Bronchial epithelial cell (primary cell): ENCODE results near the gene TMCO4. TPM values are rescaled to one million over a fixed set of nuclear protein-coding genes. Genes with fewer than 3 reads are reported as not detected.
"Not testable (repeated sequence)": the region's sequence is repeated elsewhere in the genome, so short reads cannot be mapped to it uniquely, and the experiment has no call there.

Experiments
- DNase-seq: peaks from one replicate; pipeline ENCODE4 v3.0.0-alpha.2; 2010; ENCODE audit warnings: low read depth
- FAIRE-seq: peaks from 2 replicates; lab custom pipeline; 2011; peaks lifted over from hg19 to GRCh38; lab: Jason Lieb, UNC
- H3K27me3 ChIP-seq: 2 replicates; pipeline ENCODE4 v1.5.1; 2011; ENCODE audit warnings: low read length; ENCODE audit not compliant: control insufficient read depth, insufficient read depth
- H3K36me3 ChIP-seq: 2 replicates; pipeline ENCODE4 v1.5.1; 2011; ENCODE audit warnings: low read length; ENCODE audit not compliant: control insufficient read depth, insufficient read depth
- H3K4me3 ChIP-seq: 2 replicates; pipeline ENCODE4 v1.5.1; 2011; ENCODE audit warnings: mild to moderate bottlenecking, low read depth, low read length, control low read depth
- total RNA-seq: library from RNA; depleted of rRNA; stranded (reverse); fragments of >200 nt; gene quantifications from 2 replicates; pipeline ENCODE4 v1.2.1, GENCODE V29; 2014
- TF ChIP-seq, protein P1 (sequence below): IDR thresholded peaks from 2 replicates; pipeline ENCODE4 v1.5.1; 2011; ENCODE audit warnings: mild to moderate bottlenecking, moderate library complexity, low read length, control low read depth, inconsistent platforms; ENCODE audit not compliant: insufficient read depth, severe bottlenecking

The TMCO4 gene
- total RNA-seq, 1 donor from 2014 or later, result 2.6 TPM

DNA sequence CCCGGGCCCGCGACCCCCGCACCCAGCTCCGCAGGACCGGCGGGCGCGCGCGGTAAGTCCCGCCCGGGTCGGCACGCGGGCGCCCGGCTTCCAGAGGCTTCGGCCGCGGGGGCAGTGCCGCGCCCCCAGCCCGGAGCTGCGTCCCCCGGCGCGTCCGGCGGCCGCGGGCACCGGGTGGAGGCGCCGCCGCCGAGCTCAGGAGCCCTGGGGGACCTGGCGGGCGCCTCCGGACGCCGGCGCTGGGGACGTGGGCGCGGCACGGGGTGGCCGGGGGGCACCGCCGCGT, 155.4 kb downstream of the TMCO4 start:
- DNase-seq (no peak), FAIRE-seq (no peak)
- TF ChIP-seq, protein P1, sequence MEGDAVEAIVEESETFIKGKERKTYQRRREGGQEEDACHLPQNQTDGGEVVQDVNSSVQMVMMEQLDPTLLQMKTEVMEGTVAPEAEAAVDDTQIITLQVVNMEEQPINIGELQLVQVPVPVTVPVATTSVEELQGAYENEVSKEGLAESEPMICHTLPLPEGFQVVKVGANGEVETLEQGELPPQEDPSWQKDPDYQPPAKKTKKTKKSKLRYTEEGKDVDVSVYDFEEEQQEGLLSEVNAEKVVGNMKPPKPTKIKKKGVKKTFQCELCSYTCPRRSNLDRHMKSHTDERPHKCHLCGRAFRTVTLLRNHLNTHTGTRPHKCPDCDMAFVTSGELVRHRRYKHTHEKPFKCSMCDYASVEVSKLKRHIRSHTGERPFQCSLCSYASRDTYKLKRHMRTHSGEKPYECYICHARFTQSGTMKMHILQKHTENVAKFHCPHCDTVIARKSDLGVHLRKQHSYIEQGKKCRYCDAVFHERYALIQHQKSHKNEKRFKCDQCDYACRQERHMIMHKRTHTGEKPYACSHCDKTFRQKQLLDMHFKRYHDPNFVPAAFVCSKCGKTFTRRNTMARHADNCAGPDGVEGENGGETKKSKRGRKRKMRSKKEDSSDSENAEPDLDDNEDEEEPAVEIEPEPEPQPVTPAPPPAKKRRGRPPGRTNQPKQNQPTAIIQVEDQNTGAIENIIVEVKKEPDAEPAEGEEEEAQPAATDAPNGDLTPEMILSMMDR, result no peak
- Histone ChIP-seq H3K27me3 (no peaks in the 10 kb centered on the region), H3K36me3 (no peaks in the 10 kb centered on the region), H3K4me3 (peak overlapping the region; percentile 86)

DNA sequence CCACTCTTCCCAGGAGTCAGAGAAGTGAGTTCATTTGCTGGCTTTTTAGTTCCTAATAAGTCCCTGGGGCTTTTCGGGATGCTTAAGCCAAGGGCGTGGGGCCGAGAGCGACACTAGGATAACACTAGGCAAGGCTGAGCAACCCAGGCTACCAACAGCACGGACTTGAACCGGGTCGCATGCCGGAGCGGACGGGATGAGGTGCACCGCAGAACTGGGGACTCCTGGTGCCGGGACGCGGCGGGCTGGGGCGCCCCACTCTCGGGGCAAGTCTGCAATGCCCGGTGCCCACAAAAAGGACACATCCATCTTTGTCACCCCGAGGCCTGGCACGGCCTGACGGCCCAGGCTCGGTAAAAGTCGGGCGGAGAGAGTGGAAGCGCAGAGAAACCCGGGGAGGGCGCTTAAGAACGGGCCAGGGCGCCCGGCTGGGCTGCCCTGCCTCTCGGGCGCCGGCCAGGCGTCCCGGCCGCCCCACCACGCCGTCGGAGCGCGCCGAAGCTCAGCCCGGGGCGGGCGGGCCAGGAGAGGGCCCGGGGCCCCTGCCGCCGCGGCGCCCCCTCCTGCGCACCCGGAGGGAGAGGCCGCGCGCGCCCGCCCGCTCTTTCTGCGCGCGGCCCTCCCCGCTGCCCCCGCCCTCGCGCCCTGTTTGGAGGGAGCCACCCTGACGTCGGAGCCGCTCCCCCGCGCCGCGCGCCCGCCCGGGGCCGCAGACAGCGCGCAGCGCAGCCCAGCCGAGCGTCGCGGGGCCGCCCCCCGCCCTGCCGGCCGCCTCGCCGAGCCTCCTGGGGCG, 155.9 kb downstream of the TMCO4 start, which contains the start of gene NBL1:
Gene NBL1, plus strand, starts transcription at position 710 of the 793 bp plus-strand sequence. CDS start 10,720 bp downstream, outside the sequence.
- H3K36me3 ChIP-seq, result no peaks in the 10 kb centered on the region
- FAIRE-seq, result no peak
- DNase-seq, result peak; percentile 26
- H3K4me3 ChIP-seq, result peak within 1 kb of the TSS; percentile 86
- TF ChIP-seq, protein P1, result no peak
- no peaks in the 10 kb centered on the region for H3K27me3 ChIP-seq

GRCh38 chr1:19643121-19643520, 156.6 kb downstream of the TMCO4 start:
- DNase-seq (peak; percentile 83), FAIRE-seq (no peak)
- peak overlapping the region; percentile 86 for H3K4me3 ChIP-seq

GRCh38 chr1:19640363-19641316, 159.1 kb downstream of the TMCO4 start:
- FAIRE-seq (no peak), DNase-seq (peak; percentile 85)
- TF ChIP-seq, protein P1, result peak; percentile 29
- Histone ChIP-seq H3K27me3 (no peaks in the 10 kb centered on the region), H3K36me3 (no peaks in the 10 kb centered on the region), H3K4me3 (no peak overlapping the region)

More at GRCh38 chr1:19643121-19643520, 156.6 kb downstream of the TMCO4 start:
- TF ChIP-seq, protein P1, result peak; percentile 47
- no peaks in the 10 kb centered on the region for H3K36me3 ChIP-seq
- H3K27me3 ChIP-seq, result no peaks in the 10 kb centered on the region

DNA sequence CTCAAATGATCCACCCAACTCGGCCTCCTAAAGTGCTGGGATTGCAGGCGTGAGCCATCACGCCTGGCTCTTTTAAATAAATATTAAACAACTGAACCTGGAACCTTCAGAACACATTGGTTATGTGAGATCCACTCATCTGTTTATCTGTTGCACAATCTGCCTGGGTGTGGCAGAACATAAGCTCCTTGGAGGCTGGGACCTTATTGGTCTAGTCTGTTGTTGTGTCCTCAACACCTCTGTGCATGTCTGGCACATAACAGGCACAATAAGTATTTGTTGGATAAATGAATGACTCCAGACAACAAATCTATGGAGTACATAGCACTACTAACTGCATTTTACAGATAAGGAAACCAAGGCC, 159.7 kb downstream of the TMCO4 start:
- no peaks in the 10 kb centered on the region for H3K36me3 ChIP-seq
- H3K27me3 ChIP-seq, result no peaks in the 10 kb centered on the region
- TF ChIP-seq, protein P1, result no peak
- peak; percentile 93 for DNase-seq
- no peak overlapping the region for H3K4me3 ChIP-seq
- no peak for FAIRE-seq

DNA sequence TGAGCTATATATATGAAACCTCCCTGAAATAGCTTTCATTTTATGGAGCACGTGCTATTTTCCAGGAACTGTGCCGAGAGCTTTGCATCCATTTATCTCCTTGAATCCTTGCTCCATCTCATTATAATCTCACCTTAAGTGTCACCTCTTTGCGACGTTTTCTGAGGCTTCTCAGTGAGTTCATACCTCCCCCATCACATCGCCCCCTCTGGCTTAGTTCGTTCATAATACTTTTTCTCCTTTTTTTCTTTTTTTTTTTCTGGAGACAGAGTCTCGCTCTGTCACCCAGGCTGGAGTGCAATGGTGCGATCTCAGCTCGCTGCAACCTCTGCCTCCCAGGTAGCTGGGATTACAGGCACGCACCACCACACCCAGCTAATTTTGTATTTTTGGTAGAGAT, 160.5 kb downstream of the TMCO4 start:
- FAIRE-seq, H3K36me3 ChIP-seq, H3K4me3 ChIP-seq, H3K27me3 ChIP-seq, DNase-seq: not testable (repeated sequence)
